ENCODE measurements around the gene HLA-DPA1.

GRCh38 chr6:33093855-33094254, 20.4 kb upstream of the HLA-DPA1 start:
- TF ChIP-seq CTCF (conservative IDR thresholded peaks at IDR 0.05 in 1 of 2, IDR thresholded peaks at IDR 0.05 in 1 of 2; ENCODE audit: extremely low read depth in 1 of 2, insufficient read depth in 1 of 2, low read depth in 1 of 2, low read length in 2 of 2) (no peak), EZH2 (IDR thresholded peaks at IDR 0.05; ENCODE audit: borderline replicate concordance, low read length) (no peak)

Measured in mammary epithelial cell (primary cell).